DND-41 (cell line): ENCODE data around the gene LYST.
"Not testable (repeated sequence)": the region's sequence is repeated elsewhere in the genome, so short reads cannot be mapped to it uniquely, and the experiment has no call there.

Source experiments
- ATAC-seq: fragments of 200-7000 bp; cut with Tn5 transposase; 3 replicates; pipeline ENCODE4 v1.9.1; 2021; ENCODE audit warnings: low read depth; ENCODE audit not compliant: insufficient read depth
- DNase-seq: peaks from one replicate; pipeline ENCODE4 v3.0.0-alpha.2; 2020
- H2AFZ ChIP-seq: 2 replicates; pipeline ENCODE4 v1.6.0; 2012; ENCODE audit warnings: low read depth, low read length
- H3K27ac ChIP-seq: 2 replicates; pipeline ENCODE4 v1.5.1; 2012; ENCODE audit warnings: low read length, inconsistent platforms
- H3K27me3 ChIP-seq: fragments of 200-600 bp; sonication (generic); 2 replicates; pipeline ENCODE4 v1.6.0; 2012; ENCODE audit warnings: low read length, mild to moderate bottlenecking, inconsistent platforms; ENCODE audit not compliant: insufficient read depth, poor library complexity
- H3K36me3 ChIP-seq: 2 replicates; pipeline ENCODE4 v1.5.1; 2012; ENCODE audit warnings: low read length, inconsistent platforms; ENCODE audit not compliant: insufficient read depth
- H3K4me1 ChIP-seq: 2 replicates; pipeline ENCODE4 v1.5.1; 2012; ENCODE audit warnings: mild to moderate bottlenecking, low read length; ENCODE audit not compliant: insufficient read depth
- H3K4me2 ChIP-seq: 2 replicates; pipeline ENCODE4 v1.6.0; 2012; ENCODE audit warnings: mild to moderate bottlenecking, moderate library complexity, low read length, inconsistent platforms; ENCODE audit not compliant: insufficient read depth
- H3K4me3 ChIP-seq, 2 experiments: fragments of 200-600 bp in 1 of 2; shearing (Covaris generic) in 1 of 2; 2 replicates each; pipeline ENCODE4 v1.5.1; 2012 to 2016; ENCODE audit warnings: inconsistent platforms in 2 of 2, low read length in 2 of 2, mild to moderate bottlenecking in 2 of 2, low read depth in 1 of 2, moderate library complexity in 1 of 2
- H3K79me2 ChIP-seq: 2 replicates; pipeline ENCODE4 v1.6.0; 2012; ENCODE audit warnings: low read length, inconsistent platforms; ENCODE audit not compliant: insufficient read depth
- H3K9ac ChIP-seq: 2 replicates; pipeline ENCODE4 v1.6.0; 2012; ENCODE audit warnings: low read depth, mild to moderate bottlenecking, inconsistent platforms, low read length, moderate library complexity
- H3K9me3 ChIP-seq: 2 replicates; pipeline ENCODE4 v1.5.1; 2012; ENCODE audit warnings: low read length, moderate library complexity, mild to moderate bottlenecking, inconsistent platforms; ENCODE audit not compliant: insufficient read depth, severe bottlenecking
- H4K20me1 ChIP-seq: 2 replicates; pipeline ENCODE4 v1.6.0; 2012; ENCODE audit warnings: low read length; ENCODE audit not compliant: insufficient read depth
- EZH2 ChIP-seq: IDR thresholded peaks from 3 replicates; pipeline ENCODE4 v1.6.1; 2012; ENCODE audit warnings: borderline replicate concordance, low read depth, mild to moderate bottlenecking, moderate library complexity, low read length, inconsistent platforms; ENCODE audit not compliant: severe bottlenecking
- TF ChIP-seq, protein P1 (sequence below): IDR thresholded peaks from 2 replicates; pipeline ENCODE4 v1.5.1; 2012; ENCODE audit warnings: borderline replicate concordance, low read length, moderate library complexity, mild to moderate bottlenecking; ENCODE audit not compliant: poor library complexity, severe bottlenecking; ENCODE audit errors: extremely low read depth

The LYST gene

DNA sequence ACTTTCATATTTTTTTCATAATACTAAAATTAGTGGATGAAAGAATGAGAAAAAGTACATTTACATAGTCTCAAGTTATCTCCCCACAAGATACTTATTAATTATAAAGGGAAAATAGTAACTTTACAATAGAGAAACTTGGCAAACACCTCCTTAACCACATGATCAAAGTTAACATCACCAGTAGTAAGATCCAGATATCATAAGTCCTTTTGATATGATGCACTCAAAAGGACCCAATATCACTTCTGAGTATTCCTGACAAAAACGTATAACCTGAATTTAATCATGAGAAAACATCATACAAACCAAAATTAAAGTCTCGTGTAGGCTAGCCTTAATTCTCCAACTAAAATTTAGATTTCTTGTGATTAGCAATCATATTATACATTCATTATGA lies 67.4 kb downstream of the LYST start:
- H4K20me1 ChIP-seq, result no peaks in the 10 kb centered on the region
- H2AFZ ChIP-seq, result no peak overlapping the region
- H3K4me2 ChIP-seq, result no peak overlapping the region
- no peak for DNase-seq
- H3K9ac ChIP-seq, result no peak overlapping the region
- H3K9me3 ChIP-seq, result no peaks in the 10 kb centered on the region
- TF ChIP-seq, protein P1, sequence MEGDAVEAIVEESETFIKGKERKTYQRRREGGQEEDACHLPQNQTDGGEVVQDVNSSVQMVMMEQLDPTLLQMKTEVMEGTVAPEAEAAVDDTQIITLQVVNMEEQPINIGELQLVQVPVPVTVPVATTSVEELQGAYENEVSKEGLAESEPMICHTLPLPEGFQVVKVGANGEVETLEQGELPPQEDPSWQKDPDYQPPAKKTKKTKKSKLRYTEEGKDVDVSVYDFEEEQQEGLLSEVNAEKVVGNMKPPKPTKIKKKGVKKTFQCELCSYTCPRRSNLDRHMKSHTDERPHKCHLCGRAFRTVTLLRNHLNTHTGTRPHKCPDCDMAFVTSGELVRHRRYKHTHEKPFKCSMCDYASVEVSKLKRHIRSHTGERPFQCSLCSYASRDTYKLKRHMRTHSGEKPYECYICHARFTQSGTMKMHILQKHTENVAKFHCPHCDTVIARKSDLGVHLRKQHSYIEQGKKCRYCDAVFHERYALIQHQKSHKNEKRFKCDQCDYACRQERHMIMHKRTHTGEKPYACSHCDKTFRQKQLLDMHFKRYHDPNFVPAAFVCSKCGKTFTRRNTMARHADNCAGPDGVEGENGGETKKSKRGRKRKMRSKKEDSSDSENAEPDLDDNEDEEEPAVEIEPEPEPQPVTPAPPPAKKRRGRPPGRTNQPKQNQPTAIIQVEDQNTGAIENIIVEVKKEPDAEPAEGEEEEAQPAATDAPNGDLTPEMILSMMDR, result no peak
- TF ChIP-seq EZH2, result no peak
- H3K4me3 ChIP-seq, result no peak overlapping the region
- no peaks in the 10 kb centered on the region for H3K79me2 ChIP-seq
- no peaks in the 10 kb centered on the region for H3K36me3 ChIP-seq
- H3K27me3 ChIP-seq, result peaks cover 3% of the 10 kb centered on the region
- no peak for ATAC-seq
- no peak overlapping the region for H3K27ac ChIP-seq
- H3K4me1 ChIP-seq, result no peaks in the 10 kb centered on the region

DNA sequence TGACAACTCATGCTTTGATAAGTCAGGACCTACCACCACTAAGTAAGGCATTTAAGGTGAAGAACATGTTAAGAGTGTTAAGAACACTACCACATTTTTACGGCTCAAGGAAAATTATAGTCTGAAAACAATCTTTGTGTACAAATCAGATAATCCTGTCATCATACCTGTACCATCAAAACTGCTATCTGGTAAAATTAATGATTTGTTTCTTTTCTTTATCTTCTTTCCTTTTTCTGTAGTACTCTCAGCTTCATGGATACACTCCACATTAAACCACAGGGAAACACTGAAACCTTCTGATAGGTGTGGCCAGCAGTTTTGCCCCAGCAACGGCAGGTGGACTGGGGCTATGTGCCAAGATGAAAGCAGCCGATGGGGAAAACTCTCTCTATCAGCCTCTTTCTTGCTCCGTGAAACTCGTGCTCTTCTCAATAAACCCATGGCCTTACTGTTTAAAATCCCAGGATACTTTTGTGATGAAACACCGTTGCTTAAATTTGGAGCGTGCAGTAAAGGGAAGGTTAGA lies 75.1 kb downstream of the LYST start:
- H3K9ac ChIP-seq, result no peak overlapping the region
- H3K4me3 ChIP-seq, result no peak overlapping the region
- no peak for DNase-seq
- H4K20me1 ChIP-seq, result no peaks in the 10 kb centered on the region
- TF ChIP-seq, protein P1, result no peak
- no peak for TF ChIP-seq EZH2
- no peak overlapping the region for H2AFZ ChIP-seq
- no peak overlapping the region for H3K4me2 ChIP-seq
- no peaks in the 10 kb centered on the region for H3K4me1 ChIP-seq
- no peaks in the 10 kb centered on the region for H3K36me3 ChIP-seq
- H3K9me3 ChIP-seq, result no peaks in the 10 kb centered on the region
- H3K27me3 ChIP-seq, result no peaks in the 10 kb centered on the region
- no peak for ATAC-seq
- no peaks in the 10 kb centered on the region for H3K79me2 ChIP-seq
- H3K27ac ChIP-seq, result no peak overlapping the region

DNA sequence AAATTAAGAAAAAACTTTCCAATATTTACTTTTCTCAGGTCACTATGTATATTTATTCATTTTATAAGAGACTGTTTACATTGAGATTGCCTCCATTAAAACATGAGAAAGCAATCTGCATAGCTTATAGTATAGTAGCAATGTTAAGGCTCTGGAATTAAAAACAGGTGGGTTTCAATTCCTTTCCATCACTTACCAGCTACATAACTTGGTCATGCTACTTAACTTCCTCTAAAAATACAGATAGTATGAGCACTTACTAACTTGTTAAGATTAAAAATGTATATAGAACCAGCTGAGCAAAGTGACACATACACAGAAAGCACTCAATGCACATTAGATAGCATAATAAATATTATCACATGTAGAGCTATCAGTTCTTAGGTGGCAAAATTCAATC lies 76.6 kb downstream of the LYST start:
- no peak overlapping the region for H2AFZ ChIP-seq
- H3K9me3 ChIP-seq, result no peaks in the 10 kb centered on the region
- no peak overlapping the region for H3K4me3 ChIP-seq
- no peaks in the 10 kb centered on the region for H3K27me3 ChIP-seq
- H3K9ac ChIP-seq, result no peak overlapping the region
- DNase-seq (no peak), ATAC-seq (no peak)
- H3K36me3 ChIP-seq, result no peaks in the 10 kb centered on the region
- no peak overlapping the region for H3K27ac ChIP-seq
- H3K79me2 ChIP-seq, result no peaks in the 10 kb centered on the region
- H3K4me1 ChIP-seq, result no peaks in the 10 kb centered on the region
- TF ChIP-seq EZH2, result no peak
- TF ChIP-seq, protein P1, result no peak
- no peak overlapping the region for H3K4me2 ChIP-seq
- H4K20me1 ChIP-seq, result no peaks in the 10 kb centered on the region

DNA sequence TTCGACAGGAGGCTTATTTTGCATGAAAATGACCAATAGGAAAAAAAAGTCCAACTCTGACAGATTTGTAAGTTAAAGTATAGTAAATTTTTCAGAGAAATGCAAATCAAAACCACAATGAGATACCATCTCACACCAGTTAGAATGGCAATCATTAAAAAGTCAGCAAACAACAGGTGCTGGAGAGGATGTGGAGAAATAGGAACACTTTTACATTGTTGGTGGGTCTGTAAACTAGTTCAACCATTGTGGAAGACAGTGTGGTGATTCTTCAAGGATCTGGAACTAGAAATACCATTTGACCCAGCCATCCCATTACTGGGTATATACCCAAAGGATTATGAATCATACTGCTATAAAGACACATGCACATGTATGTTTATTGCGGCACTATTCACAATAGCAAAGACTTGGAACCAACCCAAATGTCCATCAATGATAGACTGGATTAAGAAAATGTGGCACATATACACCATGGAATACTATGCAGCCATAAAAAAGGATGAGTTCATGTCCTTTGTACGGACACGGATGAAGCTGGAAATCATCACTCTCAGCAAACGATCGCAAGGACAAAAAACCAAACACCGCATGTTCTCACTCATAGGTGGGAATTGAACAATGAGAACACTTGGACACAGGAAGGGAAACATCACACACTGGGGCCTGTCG lies 80.3 kb downstream of the LYST start:
- not testable (repeated sequence) for H3K9me3 ChIP-seq, H3K36me3 ChIP-seq, ATAC-seq, H3K79me2 ChIP-seq, H3K27ac ChIP-seq, H3K4me2 ChIP-seq, H3K9ac ChIP-seq, H3K4me1 ChIP-seq, H4K20me1 ChIP-seq, DNase-seq, H3K4me3 ChIP-seq, H3K27me3 ChIP-seq, H2AFZ ChIP-seq
